HepG2 (cell line): Measurements from ENCODE around the gene CAMTA1.

Experiments used
- CCDC6 ChIP-seq: sonication (generic); formaldehyde crosslinking; IDR thresholded peaks from 2 replicates; pipeline ENCODE4 v1.8.1; 2022; ENCODE audit warnings: mild to moderate bottlenecking, missing genetic modification reagents, moderate library complexity
- TF ChIP-seq, protein P1 (sequence below): fragments of 450-650 bp; IDR thresholded peaks from 2 replicates; pipeline ENCODE4 v1.6.1; 2017; ENCODE audit warnings: mild to moderate bottlenecking

GRCh38 chr1:7629465-7630195, 844.4 kb downstream of the CAMTA1 start:
- TF ChIP-seq, protein P1, sequence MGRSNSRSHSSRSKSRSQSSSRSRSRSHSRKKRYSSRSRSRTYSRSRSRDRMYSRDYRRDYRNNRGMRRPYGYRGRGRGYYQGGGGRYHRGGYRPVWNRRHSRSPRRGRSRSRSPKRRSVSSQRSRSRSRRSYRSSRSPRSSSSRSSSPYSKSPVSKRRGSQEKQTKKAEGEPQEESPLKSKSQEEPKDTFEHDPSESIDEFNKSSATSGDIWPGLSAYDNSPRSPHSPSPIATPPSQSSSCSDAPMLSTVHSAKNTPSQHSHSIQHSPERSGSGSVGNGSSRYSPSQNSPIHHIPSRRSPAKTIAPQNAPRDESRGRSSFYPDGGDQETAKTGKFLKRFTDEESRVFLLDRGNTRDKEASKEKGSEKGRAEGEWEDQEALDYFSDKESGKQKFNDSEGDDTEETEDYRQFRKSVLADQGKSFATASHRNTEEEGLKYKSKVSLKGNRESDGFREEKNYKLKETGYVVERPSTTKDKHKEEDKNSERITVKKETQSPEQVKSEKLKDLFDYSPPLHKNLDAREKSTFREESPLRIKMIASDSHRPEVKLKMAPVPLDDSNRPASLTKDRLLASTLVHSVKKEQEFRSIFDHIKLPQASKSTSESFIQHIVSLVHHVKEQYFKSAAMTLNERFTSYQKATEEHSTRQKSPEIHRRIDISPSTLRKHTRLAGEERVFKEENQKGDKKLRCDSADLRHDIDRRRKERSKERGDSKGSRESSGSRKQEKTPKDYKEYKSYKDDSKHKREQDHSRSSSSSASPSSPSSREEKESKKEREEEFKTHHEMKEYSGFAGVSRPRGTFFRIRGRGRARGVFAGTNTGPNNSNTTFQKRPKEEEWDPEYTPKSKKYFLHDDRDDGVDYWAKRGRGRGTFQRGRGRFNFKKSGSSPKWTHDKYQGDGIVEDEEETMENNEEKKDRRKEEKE: no peak
- no peak for TF ChIP-seq CCDC6 (CRISPR knock-in tag)
